Uterus (tissue), 4 donors: ENCODE data around the gene CACNG8. TPM values are rescaled to one million over a fixed set of nuclear protein-coding genes. Genes with fewer than 3 reads are reported as not detected.

Source experiments
- DNase-seq, 2 donors: peaks; one replicate each; pipeline ENCODE4 v3.0.0-alpha.2; 2019 to 2020
- H3K27ac ChIP-seq, 2 donors: fragments of 200-600 bp; sonication (generic); 1 replicate in 1 of 2; 2 replicates in 1 of 2; pipeline ENCODE4 v1.5.1; 2016 to 2018
- H3K27me3 ChIP-seq, 2 donors: fragments of 200-600 bp; sonication (generic); one replicate each; pipeline ENCODE4 v1.5.1; 2018 to 2019; ENCODE audit warnings: control low read depth in 1 of 2
- H3K36me3 ChIP-seq, 2 donors: fragments of 200-600 bp; sonication (generic); one replicate each; pipeline ENCODE4 v1.5.1; 2019; ENCODE audit warnings: control low read depth in 1 of 2
- H3K4me1 ChIP-seq, 2 donors: fragments of 200-600 bp; sonication (generic); one replicate each; pipeline ENCODE4 v1.5.1; 2018 to 2019; ENCODE audit warnings: control low read depth in 1 of 2
- H3K4me3 ChIP-seq, 2 donors: fragments of 200-600 bp; sonication (generic); 1 replicate in 1 of 2; 2 replicates in 1 of 2; pipeline ENCODE4 v1.5.1; 2018 to 2019; ENCODE audit warnings: mild to moderate bottlenecking in 1 of 2
- H3K9me3 ChIP-seq, 2 donors: fragments of 200-600 bp; sonication (generic); one replicate each; pipeline ENCODE4 v1.5.1; 2019; ENCODE audit warnings: control low read depth in 1 of 2
- CTCF ChIP-seq, 4 experiments: fragments of 200-600 bp in 2 of 4; fragments of 450-650 bp in 2 of 4; sonication (generic) in 2 of 4; IDR thresholded peaks; one replicate each; pipeline ENCODE4 v1.5.1; 2016 to 2019; ENCODE audit warnings: antibody characterized with exemption in 4 of 4, mild to moderate bottlenecking in 2 of 4, moderate library complexity in 1 of 4
- POLR2A ChIP-seq, 2 donors: fragments of 450-650 bp; IDR thresholded peaks; one replicate each; pipeline ENCODE4 v1.6.1; 2016; ENCODE audit warnings: antibody characterized with exemption in 2 of 2, mild to moderate bottlenecking in 1 of 2, moderate library complexity in 1 of 2
- intact Hi-C: fragments of 100-400 bp; cut with DNase I; formaldehyde crosslinking; loops from one replicate; pipeline ENCODE4 v1.15.1; 2023; ENCODE audit warnings: low total_unique reads
- total RNA-seq, 4 donors: library from RNA; depleted of rRNA in 3 of 4; stranded (reverse); fragments of >200 nt in 3 of 4; gene quantifications; one replicate each; pipeline versions ENCODE4 v1.1.0 to v1.2.4, GENCODE V29; 2014 to 2023
- donor health status: DM: yes; HTN: yes; CAD: no.

CACNG8 gene
- total RNA-seq, 4 donors from 2014 or later = 0.21 to 0.24 TPM; not detected in 2

GRCh38 chr19:53988981-53989380, 26.2 kb downstream of the CACNG8 start:
- Histone ChIP-seq H3K27me3 (peaks cover 9 to 11% of the 10 kb centered on the region in 2 donors), H3K4me3 (no peak overlapping the region)

GRCh38 chr19:53989600-53990533, 27.1 kb downstream of the CACNG8 start:
- intact Hi-C loops = no loop called here
- TF ChIP-seq CTCF (IDR thresholded peaks at IDR 0.05) = no peak
- TF ChIP-seq POLR2A (IDR thresholded peaks at IDR 0.05) = no peak
- H3K4me1 ChIP-seq = no peaks in the 10 kb centered on the region
- H3K9me3 ChIP-seq = no peaks in the 10 kb centered on the region
- no peak overlapping the region for H3K4me3 ChIP-seq
- no peak for DNase-seq
- H3K27me3 ChIP-seq = peaks cover 9 to 11% of the 10 kb centered on the region in 2 donors
- H3K36me3 ChIP-seq = no peaks in the 10 kb centered on the region
- no peak overlapping the region for H3K27ac ChIP-seq

More at GRCh38 chr19:53988981-53989380, 26.2 kb downstream of the CACNG8 start:
- intact Hi-C loops = no loop called here
- H3K36me3 ChIP-seq = no peaks in the 10 kb centered on the region
- DNase-seq = no peak
- no peaks in the 10 kb centered on the region for H3K4me1 ChIP-seq
- TF ChIP-seq POLR2A (IDR thresholded peaks at IDR 0.05) = no peak
- no peak for TF ChIP-seq CTCF (IDR thresholded peaks at IDR 0.05)
- no peaks in the 10 kb centered on the region for H3K9me3 ChIP-seq
- no peak overlapping the region for H3K27ac ChIP-seq

GRCh38 chr19:53991224-53992113, 28.7 kb downstream of the CACNG8 start, which contains the start of gene CACNG6:
Gene CACNG6 (plus strand): TSS chr19:53991637. CDS start chr19:53992878, 1,241 bp downstream.
- TF ChIP-seq CTCF (IDR thresholded peaks at IDR 0.05) (no peak), POLR2A (IDR thresholded peaks at IDR 0.05) (no peak)
- intact Hi-C loops = no loop called here
- Histone ChIP-seq H3K4me1 (no peaks in the 10 kb centered on the region), H3K27ac (no peak within 1 kb of the TSS), H3K4me3 (no peak within 1 kb of the TSS), H3K9me3 (no peaks in the 10 kb centered on the region), H3K27me3 (peaks cover 9 to 11% of the 10 kb centered on the region in 2 donors), H3K36me3 (no peaks in the 10 kb centered on the region)
- no peak for DNase-seq

GRCh38 chr19:53992211-53992610, 29.5 kb downstream of the CACNG8 start:
- DNase-seq = no peak
- H3K9me3 ChIP-seq = no peaks in the 10 kb centered on the region
- H3K4me3 ChIP-seq = no peak overlapping the region
- H3K4me1 ChIP-seq = no peaks in the 10 kb centered on the region
- TF ChIP-seq POLR2A (IDR thresholded peaks at IDR 0.05) (no peak), CTCF (IDR thresholded peaks at IDR 0.05) (no peak)
- intact Hi-C loops = no loop called here
- no peaks in the 10 kb centered on the region for H3K36me3 ChIP-seq
- H3K27ac ChIP-seq = no peak overlapping the region
- H3K27me3 ChIP-seq = peaks cover 9 to 11% of the 10 kb centered on the region in 2 donors
